ENCODE results near the gene MCF2. TPM values are rescaled to one million over a fixed set of nuclear protein-coding genes. Genes with fewer than 3 reads are reported as not detected.

Gene MCF2
- total RNA-seq, 1 experiment from 2014 or later: 0.05 TPM

GRCh38 chrX:139639253-139639652, 68.7 kb downstream of the MCF2 start:
- no peak for DNase-seq (ENCODE audit: extremely low read depth, low read depth)

GRCh38 chrX:139600105-139600504, 107.9 kb downstream of the MCF2 start:
- no peak for DNase-seq (ENCODE audit: extremely low read depth, low read depth)

DNA sequence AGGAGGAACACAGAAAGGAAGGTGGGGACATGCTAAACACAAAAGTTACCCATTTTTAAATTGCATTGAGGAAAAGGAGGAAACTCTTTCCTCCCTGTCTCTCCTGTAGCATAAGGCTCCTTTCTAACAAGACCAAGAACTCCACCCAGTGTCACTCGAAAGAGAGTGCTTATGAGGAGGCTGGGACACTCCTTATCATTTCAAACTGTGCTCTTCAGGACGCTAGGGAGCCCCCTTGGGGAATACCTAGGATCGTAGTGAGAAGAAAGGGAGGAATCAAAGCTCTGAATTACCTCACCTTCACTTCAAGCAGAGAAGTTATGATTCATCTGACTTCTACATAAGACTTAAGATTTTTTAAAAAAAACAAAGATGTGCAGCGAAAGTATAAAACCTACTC, 111.9 kb downstream of the MCF2 start:
- DNase-seq (ENCODE audit: extremely low read depth, low read depth): no peak

GRCh38 chrX:139585613-139586012, 122.4 kb downstream of the MCF2 start:
- DNase-seq (ENCODE audit: extremely low read depth, low read depth): no peak

DNA sequence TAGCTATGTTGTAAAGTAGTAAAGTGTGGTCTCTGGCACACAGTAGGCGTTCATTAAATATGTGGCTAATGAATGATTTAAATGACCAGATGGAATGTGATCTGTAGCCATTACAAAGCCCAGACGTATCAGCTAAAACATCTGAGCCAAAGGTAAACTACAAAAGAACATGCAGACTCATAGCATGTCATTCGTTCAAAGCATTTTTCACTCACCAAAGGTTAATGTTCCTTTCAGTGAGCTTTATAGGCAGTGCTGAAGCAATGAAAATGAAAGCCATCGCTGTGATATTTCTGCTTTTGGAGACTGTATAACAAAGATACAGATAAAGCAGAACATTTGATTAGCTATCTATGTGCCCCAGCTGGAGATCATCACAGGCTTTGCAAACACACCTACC, 126.9 kb downstream of the MCF2 start:
- DNase-seq (ENCODE audit: extremely low read depth, low read depth): no peak

DNA sequence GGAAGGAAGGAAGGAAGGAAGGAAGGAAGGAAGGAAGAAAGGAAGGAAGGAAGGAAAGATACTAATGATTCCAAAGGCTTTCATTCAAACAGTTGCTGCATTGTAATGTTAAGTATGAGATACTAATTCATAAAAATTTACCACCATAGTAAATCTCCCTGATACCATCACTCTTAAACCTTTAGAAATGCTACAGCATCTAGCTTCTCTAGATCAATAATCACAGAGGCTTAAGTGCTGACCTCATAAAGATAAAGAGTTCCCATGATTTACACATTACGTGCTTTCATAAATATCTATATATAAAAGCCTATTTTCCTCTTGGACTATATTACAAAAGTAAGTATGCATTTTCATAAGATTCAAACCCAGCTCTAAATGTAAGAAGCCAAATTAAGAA, 141.0 kb downstream of the MCF2 start:
- no peak for DNase-seq (ENCODE audit: extremely low read depth, low read depth)

GRCh38 chrX:139563251-139563650, 144.7 kb downstream of the MCF2 start:
- DNase-seq (ENCODE audit: extremely low read depth, low read depth): no peak

- DNase-seq (ENCODE audit: extremely low read depth, low read depth): no peak
Measured at GRCh38 chrX:139560221-139560620, 147.7 kb downstream of the MCF2 start.

DNA sequence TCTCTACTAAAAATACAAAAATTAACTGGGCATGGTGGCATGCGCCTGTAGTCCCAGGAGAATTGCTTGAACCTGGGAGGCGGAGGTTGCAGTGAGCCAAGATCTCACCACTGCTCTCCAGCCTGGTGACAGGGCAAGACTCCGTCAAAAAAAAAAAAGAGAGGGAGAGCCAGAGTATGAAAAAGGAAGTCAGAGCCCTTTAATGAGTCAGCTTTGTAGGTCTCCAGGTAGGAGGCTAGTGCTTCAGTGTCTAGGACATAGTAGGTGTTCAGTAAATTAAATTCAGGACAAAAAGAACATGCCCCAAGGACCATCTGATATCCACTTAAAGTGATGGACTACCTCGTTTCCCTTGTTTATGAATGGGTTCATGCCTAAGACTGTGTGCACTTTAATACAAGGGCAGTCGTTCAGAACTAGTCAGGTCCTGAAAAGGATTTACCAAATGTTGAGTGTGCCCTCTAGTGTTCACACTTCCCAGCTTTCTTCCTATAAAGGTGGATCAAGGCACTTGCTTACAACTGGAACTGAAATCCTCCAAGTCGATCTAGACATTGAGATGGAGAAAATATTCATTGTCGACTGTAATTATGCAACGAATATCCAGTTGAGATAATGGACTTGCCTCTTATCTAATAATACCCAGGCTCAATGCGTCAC, 148.5 kb downstream of the MCF2 start:
- peak; percentile 47 for DNase-seq (ENCODE audit: extremely low read depth, low read depth)

DNA sequence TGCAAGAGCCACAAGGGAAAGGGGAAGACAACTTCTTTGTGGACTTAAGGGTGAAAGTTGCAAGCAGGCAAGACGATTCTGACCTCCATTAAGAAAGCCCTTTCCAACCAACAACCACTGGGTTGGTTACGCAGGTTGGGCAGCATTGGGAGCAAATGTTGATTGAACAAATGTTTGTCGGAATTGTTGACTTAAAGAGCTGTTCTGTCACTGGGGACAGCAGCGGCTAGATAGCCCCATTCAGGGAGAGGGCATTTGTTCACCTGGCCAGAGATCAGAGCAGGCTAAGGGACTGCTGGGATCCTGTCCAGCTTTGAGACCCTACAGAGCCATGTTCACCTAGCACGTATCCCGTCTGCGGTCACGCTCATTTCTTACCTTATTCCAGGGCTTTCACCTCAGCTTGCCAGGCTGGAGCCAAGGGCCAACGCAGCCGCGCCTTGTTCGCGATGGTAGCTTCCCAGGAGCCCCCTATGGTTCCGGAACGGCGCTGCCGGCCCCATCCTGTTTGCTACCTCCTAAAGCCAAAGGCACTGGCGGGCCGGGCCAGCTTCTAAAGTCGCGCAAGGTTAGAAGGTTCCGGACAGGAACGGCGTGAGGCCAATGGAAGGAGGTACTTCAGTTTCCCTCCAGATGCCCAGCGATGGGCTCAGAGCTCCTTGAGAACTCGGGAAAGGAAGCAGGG, 152.8 kb downstream of the MCF2 start:
- DNase-seq (ENCODE audit: extremely low read depth, low read depth): no peak

GRCh38 chrX:139554376-139554775, 153.6 kb downstream of the MCF2 start:
- DNase-seq (ENCODE audit: extremely low read depth, low read depth): no peak

- no peak for DNase-seq (ENCODE audit: extremely low read depth, low read depth)
Measured at GRCh38 chrX:139544591-139544990, 163.4 kb downstream of the MCF2 start.

DNA sequence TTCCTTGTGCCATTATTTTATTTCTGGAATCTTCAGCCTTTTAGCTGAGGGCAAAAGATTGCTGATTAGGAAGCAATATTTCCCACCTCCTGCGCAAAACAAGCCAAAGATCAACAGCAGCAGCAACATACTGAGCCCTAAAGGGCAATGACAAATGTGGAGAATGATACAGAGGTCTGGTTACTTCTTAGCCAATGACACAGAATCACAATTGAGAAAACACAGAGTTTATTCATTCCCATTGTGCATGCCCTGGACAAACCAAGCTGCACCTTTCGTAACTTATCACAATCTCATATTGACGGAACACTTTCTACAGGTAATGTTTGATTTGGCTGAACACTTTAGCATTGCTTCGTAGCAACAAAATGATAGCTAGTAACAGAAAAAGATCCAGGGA, 164.0 kb downstream of the MCF2 start:
- DNase-seq (ENCODE audit: extremely low read depth, low read depth): no peak

- no peak for DNase-seq (ENCODE audit: extremely low read depth, low read depth)
Measured at GRCh38 chrX:139542652-139543051, 165.3 kb downstream of the MCF2 start.

GRCh38 chrX:139538907-139539790, 168.8 kb downstream of the MCF2 start:
- DNase-seq (ENCODE audit: extremely low read depth, low read depth): no peak

- DNase-seq (ENCODE audit: extremely low read depth, low read depth): no peak
Measured at GRCh38 chrX:139533444-139533843, 174.5 kb downstream of the MCF2 start.

GRCh38 chrX:139532834-139533233, 175.1 kb downstream of the MCF2 start:
- DNase-seq (ENCODE audit: extremely low read depth, low read depth): no peak
